Astrocyte of the hippocampus (primary cell): Measurements from ENCODE around the gene M1AP.
A peak's percentile ranks its signal among the peaks of the same experiment; 100 is the strongest.

Experiments used
- DNase-seq: peaks from one replicate; pipeline ENCODE4 v3.0.0; 2011; ENCODE audit warnings: low read depth, low spot score

M1AP gene

GRCh38 chr2:74548900-74549826 lies 99.0 kb downstream of the M1AP start:
- peak; percentile 78 for DNase-seq

GRCh38 chr2:74548285-74548899 lies 99.7 kb downstream of the M1AP start:
- DNase-seq, result no peak

- DNase-seq, result no peak
Observed at GRCh38 chr2:74546004-74546403, 102.1 kb downstream of the M1AP start.

DNA sequence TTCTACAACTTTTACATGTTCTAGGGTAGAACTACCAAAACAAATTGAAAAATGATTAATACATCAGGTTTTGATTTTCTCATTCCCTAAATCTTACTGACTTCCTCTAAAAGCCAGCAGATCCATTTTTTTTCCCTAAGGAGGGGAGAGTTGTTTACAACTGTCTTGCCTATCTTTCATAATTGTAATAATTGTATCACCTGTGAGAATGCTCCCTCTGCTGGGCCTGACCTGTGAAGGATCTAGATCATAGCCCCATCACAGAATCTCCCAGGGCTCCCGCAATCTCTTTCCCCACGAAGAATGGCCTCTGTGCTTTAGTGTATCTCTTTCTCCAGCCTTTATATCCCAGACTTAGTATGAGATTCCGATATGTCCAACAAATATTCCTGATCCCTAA lies 103.5 kb downstream of the M1AP start:
- DNase-seq, result no peak

GRCh38 chr2:74542978-74543377 lies 105.2 kb downstream of the M1AP start:
- DNase-seq, result no peak

- DNase-seq, result no peak
Observed at GRCh38 chr2:74540291-74540690, 107.8 kb downstream of the M1AP start.

DNA sequence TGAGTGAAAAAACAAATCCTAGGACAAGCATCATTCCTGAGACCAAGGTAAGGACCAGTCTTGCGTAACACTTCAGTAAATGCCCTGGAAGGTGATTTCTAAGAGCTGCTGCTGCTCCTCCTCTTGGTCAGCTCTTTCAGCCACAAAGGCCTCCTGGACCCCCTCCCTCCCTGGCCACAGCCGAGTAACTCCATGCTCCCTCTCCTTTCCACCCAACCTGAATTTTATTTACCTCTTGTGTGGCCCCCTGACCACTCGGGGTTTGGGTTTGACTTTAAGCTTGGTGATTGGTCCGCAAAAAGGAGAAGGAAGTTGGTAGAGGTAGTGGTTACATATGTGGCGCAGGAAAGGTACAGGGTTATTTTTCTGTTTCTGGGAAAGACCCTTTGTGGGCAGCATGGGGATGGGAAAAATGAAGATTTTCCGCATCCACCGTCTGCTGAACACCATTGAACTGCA lies 109.2 kb downstream of the M1AP start:
- no peak for DNase-seq

DNA sequence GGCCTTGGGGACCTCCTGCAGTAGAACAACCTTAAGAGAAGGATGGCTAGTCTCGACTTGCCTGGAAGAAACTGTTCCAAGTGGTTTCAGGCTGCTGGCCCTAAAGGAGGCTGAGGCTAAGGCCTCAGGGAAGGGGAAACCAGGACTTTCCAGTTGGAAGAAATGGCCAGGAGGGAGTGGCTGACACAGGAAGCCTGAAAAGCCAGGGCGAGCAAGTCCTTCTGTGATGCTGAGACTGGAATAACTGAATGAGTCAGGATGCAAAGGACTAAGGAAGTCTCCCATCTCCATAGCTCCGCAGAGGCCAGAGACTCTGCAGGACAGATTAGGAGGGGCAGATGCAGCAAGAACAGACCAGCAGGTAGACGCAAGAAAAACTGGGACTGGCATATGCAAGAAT lies 111.0 kb downstream of the M1AP start:
- DNase-seq, result no peak

DNA sequence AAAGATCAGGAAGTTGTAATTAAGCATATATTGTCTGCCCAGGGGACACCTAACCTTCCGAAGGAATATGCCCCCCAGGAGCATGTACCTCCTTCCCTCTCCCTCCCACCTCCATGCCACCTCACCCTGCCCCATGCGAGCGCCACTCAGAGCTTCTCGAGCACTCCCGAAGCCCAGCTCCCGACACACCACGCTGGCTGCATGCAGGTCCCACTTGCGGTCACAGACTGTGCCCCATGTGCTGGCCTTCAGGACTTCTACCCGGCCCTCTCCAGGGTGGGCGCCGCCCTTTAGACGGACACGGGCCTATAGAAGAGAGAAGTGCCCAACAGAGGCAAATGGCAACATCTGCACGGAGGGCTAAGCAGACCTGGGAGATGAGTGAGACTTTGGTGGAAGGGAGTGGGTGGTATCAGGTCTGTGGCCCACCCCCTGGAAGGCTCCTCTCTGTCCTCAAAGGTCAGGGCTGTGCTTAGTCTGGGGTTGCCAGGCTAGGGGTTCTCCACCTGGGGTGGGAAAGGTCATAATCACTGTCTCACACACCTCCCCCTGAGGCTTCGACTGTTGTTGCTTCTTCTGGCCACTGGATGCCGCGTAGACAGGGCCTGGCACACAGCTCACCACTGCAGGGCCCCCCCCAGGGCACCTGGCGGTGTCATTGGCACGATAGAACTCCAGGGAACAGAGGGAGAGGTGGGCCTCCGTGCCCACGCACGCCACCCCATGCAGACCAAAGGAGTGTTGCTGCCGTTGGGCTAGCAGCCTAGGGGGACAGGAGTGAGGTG lies 111.8 kb downstream of the M1AP start:
- no peak for DNase-seq

DNA sequence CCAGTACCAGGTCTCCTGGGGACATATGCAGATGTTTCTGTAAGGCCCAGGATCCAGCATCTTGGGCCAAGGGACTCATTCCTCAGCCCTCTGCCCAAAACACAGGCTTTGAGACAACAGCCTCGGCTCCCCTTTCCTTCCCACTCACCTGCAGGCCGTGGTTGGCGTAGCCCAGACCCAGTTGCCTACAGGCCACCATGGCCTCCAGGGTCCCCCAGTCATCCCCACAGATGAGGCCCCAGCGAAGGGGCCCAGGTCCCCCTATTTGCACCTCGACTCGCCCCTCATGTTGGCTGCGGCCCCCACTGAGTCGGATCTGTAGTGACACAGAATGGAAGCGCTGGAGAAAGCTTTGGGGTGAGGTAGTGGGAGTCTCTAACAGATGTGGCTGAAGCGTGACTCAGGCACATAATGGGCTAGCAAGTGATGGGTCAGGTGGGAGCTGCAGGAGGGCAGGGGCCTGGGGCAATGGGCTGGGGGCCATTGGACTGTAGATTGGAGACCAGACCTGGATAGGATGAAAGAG lies 112.6 kb downstream of the M1AP start:
- no peak for DNase-seq

DNA sequence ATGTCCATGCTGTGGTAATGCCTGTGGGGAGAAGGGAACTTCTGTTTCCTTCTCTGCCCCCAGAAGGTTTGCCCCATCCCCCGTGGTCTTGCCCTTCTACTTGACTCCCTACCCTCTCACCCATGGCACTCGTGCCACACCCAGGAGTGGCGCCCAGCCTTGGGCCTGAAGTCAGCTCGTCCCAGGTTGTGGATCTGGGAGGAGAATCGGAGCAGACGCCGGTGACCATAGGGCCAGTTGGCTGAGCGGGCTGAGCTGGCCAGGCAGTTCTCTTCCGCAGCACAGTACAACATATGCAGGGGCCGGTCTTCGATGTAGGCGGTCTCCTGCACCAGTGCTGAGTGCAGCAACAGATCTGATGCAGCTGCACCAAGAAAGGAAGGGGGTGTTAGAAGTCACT lies 113.7 kb downstream of the M1AP start:
- DNase-seq, result no peak

- no peak for DNase-seq
Observed at GRCh38 chr2:74533464-74533863, 114.7 kb downstream of the M1AP start.

DNA sequence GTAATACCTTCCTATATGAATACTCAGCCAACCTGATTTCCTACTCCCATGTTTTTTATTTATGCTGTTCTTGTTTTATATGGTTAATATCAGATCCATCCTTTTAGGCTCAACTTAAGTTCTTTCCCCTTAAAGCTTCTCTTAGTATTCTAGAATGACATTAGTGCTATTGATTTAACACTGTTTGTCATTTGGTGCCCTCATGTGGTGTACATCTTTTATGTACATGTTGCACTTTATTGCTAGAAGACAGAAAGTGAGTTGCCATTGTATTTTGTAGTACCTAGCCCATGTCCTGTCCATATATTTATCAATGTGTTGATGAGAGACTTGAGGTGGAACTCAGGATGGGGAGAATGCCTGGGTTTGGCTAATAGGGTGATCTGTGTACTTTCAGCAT lies 115.9 kb downstream of the M1AP start:
- DNase-seq, result no peak

DNA sequence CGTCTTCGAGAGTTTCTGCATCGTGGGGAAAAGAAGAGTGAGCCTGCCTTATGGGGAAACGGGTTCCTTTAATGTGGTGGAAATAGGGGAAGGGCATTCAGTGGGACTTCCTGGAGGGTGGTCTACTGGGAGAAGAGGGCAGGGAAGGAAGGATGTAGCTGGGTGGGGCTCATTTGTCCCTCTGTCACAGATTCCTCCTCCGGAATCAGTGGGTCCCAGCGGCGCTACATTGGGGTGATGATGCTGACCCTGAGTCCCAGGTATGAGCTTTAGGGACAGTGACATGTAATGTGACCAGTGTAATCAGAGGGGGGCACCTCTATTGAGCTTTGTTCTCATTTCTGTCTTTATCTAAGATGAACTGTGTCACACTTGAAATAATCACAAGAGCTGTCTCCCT lies 116.5 kb downstream of the M1AP start:
- DNase-seq, result no peak

DNA sequence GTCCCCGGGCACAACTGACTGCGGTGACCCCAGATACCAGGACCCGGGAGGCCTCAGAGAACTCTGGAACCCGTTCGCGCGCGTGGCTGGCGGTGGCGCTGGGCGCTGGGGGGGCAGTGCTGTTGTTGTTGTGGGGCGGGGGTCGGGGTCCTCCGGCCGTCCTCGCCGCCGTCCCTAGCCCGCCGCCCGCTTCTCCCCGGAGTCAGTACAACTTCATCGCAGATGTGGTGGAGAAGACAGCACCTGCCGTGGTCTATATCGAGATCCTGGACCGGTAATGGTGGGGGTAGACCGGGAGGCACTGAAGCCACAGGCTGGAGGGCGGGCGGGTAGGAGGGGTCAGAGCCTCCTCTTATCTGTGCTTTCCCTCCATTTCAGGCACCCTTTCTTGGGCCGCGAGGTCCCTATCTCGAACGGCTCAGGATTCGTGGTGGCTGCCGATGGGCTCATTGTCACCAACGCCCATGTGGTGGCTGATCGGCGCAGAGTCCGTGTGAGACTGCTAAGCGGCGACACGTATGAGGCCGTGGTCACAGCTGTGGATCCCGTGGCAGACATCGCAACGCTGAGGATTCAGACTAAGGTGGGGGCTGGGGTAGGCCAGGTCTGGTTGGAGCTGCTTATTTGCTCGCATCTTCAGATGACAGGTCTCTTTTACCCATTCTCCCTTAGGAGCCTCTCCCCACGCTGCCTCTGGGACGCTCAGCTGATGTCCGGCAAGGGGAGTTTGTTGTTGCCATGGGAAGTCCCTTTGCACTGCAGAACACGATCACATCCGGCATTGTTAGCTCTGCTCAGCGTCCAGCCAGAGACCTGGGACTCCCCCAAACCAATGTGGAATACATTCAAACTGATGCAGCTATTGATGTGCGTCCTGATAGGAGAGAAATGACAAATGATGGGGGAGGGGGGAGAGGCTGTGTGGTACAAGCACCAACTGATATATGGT lies 117.6 kb downstream of the M1AP start:
- DNase-seq, result peak; percentile 66

DNA sequence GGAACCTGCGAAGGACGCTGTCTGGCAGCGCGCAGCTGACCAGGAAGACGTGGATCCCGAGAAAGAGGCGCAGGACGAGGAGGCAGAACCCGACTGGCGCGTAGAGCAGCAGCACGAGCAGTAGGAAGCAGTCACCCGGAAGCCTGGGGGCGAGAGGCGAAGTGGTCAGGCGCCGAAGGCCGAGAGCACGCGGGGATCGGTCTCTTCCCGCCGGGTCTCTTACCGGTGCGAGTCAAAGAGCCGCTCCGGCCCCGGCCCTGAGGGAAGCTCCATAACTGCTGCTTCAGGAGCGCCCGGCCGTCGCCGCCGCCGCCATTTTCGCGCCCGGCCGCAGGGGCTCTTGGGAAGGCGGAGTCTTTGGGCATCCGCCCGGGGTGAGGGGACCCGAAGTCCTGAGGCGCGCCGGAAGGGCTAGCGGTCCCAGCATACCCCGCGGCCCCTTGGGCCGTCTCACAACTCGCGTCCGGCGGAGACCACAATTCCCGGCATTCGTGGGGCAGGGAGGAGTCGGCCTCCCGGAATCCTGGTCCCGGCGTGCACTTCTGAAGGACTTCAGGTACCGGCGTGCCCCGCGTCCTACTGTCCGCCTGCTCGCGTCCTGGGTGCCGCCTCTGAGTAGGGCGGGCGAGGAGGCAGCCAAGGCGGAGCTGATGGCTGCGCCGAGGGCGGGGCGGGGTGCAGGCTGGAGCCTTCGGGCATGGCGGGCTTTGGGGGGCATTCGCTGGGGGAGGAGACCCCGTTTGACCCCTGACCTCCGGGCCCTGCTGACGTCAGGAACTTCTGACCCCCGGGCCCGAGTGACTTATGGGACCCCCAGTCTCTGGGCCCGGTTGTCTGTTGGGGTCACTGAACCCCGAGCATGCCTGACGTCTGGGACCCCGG lies 118.5 kb downstream of the M1AP start, which contains the start of the genes AUP1 and HTRA2:
Gene AUP1, minus strand, starts transcription at position 350 of the 882 bp plus-strand sequence. Its CDS starts 77 bp downstream, at position 273.
Gene HTRA2, plus strand, starts transcription at position 577 of the 882 bp plus-strand sequence. Its CDS starts 74 bp downstream, at position 651.
- peak; percentile 100 for DNase-seq

DNA sequence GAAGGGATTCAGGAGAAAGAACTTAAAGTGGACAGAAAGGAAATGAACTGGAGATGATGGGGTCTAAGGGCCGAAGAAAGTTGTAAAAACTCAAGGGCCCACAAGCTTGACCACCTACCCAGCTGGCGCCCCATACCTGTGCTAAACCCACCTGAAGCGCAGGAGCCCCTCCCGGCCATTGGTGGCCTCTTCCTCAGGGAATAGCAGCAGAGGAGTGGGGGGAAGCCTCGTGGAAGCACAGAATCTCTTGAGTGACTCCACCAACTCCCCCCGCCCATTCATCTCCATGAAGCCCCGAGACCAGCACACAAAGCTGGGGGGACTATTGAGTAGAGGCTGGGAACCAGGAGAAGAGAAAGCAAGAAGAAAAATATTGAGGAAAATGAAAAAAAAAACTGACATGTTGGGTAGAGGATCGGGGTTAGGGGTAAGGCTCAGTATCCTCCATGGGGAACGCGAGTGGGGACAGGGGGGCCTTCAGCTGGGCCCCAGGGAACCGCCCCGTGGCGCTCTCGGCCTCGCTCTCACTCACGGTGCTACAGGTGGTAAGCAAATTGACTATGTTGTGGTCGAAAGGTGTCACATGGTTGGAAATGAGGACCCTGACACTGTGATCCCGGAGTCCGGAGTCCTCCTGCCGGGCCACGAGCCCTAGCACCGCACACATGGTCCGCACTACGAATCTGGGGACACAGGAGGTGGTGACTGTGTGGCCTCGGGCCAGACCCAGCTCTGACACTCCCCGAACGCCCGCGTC lies 119.4 kb downstream of the M1AP start:
- no peak for DNase-seq

- DNase-seq, result no peak
Observed at GRCh38 chr2:74527741-74528140, 120.4 kb downstream of the M1AP start.
